ENCODE results near the gene DEPP1.

Gene DEPP1

DNA sequence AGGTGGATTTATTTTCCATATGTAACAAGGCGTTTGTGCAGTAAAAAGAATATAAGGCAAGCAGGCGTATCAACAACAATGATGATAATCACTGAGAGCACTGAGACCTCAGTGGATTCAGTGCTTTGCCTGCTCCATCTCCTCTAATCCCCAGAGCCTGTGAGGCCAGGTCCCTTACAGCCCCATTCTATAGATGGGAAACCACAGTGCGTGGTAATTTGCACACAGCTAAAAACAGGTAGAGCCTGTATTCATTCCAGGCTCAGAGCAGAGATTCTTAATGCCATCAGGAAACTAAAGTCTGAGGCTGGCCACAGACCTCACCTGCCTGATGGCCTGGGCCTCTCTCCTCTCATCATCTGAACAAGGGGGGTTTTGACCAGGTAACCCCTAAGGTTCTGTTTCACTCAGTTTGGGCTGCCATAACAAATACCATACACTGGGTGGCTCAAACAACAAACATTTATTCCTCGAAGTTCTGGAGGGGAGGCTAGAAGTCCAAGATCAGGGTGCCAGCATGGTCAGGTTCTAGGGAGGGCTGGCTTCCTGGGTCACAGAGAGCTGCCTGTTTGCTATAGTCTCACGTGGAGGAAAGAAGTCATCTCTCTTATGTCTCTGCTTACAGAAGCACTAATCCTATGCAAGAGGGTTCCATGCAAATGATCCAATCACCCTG lies 29.3 kb downstream of the DEPP1 start:
- TF ChIP-seq FOXM1 (IDR thresholded peaks at IDR 0.05; ENCODE audit: borderline replicate concordance, low read depth) (no peak), ZBTB7A (IDR thresholded peaks at IDR 0.05; ENCODE audit: low read depth) (no peak), YY1 (IDR thresholded peaks at IDR 0.05; ENCODE audit: low read depth) (no peak), RAD21 (IDR thresholded peaks at IDR 0.05; ENCODE audit: low read depth) (no peak), TCF12 (IDR thresholded peaks at IDR 0.05; ENCODE audit: low read depth) (no peak), NFIC (IDR thresholded peaks at IDR 0.05) (no peak), TEAD4 (IDR thresholded peaks at IDR 0.05) (no peak), TAF1 (IDR thresholded peaks at IDR 0.05; ENCODE audit: low read depth) (no peak), EGR1 (IDR thresholded peaks at IDR 0.05) (no peak), EP300 (IDR thresholded peaks at IDR 0.05; ENCODE audit: borderline replicate concordance) (no peak), CEBPB (IDR thresholded peaks at IDR 0.05) (no peak), CREB1 (IDR thresholded peaks at IDR 0.05; ENCODE audit: low read depth) (no peak)
- TF ChIP-seq, protein P1, sequence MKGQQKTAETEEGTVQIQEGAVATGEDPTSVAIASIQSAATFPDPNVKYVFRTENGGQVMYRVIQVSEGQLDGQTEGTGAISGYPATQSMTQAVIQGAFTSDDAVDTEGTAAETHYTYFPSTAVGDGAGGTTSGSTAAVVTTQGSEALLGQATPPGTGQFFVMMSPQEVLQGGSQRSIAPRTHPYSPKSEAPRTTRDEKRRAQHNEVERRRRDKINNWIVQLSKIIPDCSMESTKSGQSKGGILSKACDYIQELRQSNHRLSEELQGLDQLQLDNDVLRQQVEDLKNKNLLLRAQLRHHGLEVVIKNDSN (IDR thresholded peaks at IDR 0.05) = no peak
- TF ChIP-seq, protein P2, sequence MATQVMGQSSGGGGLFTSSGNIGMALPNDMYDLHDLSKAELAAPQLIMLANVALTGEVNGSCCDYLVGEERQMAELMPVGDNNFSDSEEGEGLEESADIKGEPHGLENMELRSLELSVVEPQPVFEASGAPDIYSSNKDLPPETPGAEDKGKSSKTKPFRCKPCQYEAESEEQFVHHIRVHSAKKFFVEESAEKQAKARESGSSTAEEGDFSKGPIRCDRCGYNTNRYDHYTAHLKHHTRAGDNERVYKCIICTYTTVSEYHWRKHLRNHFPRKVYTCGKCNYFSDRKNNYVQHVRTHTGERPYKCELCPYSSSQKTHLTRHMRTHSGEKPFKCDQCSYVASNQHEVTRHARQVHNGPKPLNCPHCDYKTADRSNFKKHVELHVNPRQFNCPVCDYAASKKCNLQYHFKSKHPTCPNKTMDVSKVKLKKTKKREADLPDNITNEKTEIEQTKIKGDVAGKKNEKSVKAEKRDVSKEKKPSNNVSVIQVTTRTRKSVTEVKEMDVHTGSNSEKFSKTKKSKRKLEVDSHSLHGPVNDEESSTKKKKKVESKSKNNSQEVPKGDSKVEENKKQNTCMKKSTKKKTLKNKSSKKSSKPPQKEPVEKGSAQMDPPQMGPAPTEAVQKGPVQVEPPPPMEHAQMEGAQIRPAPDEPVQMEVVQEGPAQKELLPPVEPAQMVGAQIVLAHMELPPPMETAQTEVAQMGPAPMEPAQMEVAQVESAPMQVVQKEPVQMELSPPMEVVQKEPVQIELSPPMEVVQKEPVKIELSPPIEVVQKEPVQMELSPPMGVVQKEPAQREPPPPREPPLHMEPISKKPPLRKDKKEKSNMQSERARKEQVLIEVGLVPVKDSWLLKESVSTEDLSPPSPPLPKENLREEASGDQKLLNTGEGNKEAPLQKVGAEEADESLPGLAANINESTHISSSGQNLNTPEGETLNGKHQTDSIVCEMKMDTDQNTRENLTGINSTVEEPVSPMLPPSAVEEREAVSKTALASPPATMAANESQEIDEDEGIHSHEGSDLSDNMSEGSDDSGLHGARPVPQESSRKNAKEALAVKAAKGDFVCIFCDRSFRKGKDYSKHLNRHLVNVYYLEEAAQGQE (IDR thresholded peaks at IDR 0.05; ENCODE audit: low read depth) = no peak
- TF ChIP-seq, protein P3, sequence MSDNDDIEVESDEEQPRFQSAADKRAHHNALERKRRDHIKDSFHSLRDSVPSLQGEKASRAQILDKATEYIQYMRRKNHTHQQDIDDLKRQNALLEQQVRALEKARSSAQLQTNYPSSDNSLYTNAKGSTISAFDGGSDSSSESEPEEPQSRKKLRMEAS (IDR thresholded peaks at IDR 0.05) = no peak

DNA sequence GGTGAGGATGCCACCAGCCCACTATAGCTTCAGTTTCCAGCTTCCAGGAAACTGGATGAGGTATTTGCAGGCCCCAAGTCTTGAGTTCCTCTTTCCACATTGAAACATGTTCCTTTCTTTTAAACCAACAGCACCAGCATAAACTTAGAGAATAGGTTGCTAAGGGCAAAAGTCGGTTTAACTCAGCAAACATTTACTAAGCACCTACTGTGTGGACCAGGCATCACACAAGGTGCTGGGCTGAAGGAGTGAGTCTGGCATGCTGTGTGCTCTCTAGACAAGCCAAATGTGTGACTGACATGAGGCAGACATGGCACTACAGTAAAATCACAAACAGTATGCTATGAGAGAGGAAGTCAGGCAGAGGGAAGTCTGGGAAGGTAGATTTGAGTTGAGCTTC lies 30.0 kb downstream of the DEPP1 start:
- no peak for TF ChIP-seq CEBPB (IDR thresholded peaks at IDR 0.05)
- TF ChIP-seq TCF12 (IDR thresholded peaks at IDR 0.05; ENCODE audit: low read depth) = no peak
- TF ChIP-seq, protein P3 (IDR thresholded peaks at IDR 0.05) = no peak
- no peak for TF ChIP-seq YY1 (IDR thresholded peaks at IDR 0.05; ENCODE audit: low read depth)
- no peak for TF ChIP-seq CREB1 (IDR thresholded peaks at IDR 0.05; ENCODE audit: low read depth)
- no peak for TF ChIP-seq ZBTB7A (IDR thresholded peaks at IDR 0.05; ENCODE audit: low read depth)
- TF ChIP-seq NFIC (IDR thresholded peaks at IDR 0.05) = no peak
- TF ChIP-seq EP300 (IDR thresholded peaks at IDR 0.05; ENCODE audit: borderline replicate concordance) = no peak
- no peak for TF ChIP-seq RAD21 (IDR thresholded peaks at IDR 0.05; ENCODE audit: low read depth)

DNA sequence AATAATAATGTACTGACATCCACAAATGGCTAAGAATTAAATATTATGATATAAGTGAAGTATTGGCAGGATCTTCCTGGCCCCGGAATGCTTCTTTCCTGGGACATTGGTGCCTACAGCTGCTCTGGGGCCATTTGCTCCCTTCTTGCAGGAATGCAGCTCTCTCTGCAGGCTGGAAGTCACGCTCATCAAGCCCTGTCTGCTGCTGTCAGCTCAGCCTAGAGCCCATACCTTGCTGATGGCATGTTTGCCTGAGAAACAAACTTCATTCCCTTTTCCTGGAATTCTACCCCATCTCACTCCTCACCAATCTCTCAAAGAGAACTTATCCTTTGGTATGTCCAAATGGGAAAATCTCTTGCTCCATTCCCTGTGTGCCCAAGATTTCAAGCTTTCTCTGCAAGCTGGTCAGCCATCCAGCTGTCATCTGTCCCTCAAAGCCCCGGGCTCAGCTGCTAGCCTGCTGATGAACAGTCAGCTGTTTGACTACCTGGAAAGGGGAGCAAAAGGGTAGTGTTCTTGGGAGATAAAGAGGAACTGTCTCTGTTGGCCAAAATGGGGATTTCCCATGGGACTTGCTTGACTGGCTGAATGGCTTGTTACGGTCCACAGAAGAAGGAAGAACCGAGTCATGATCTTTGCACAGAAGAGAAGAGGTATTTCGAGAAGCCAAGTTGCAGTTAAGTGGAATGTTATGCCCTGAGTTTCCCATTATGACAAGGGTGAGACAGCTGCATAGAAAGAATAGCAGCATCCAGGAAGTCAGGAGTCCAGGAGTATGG lies 31.0 kb downstream of the DEPP1 start:
- TF ChIP-seq ZBTB7A (IDR thresholded peaks at IDR 0.05; ENCODE audit: low read depth) (no peak), CREB1 (IDR thresholded peaks at IDR 0.05; ENCODE audit: low read depth) (no peak), RAD21 (IDR thresholded peaks at IDR 0.05; ENCODE audit: low read depth) (no peak), TCF12 (IDR thresholded peaks at IDR 0.05; ENCODE audit: low read depth) (no peak), FOXM1 (IDR thresholded peaks at IDR 0.05; ENCODE audit: borderline replicate concordance, low read depth) (no peak), TEAD4 (IDR thresholded peaks at IDR 0.05) (no peak)
- TF ChIP-seq, protein P2 (IDR thresholded peaks at IDR 0.05; ENCODE audit: low read depth) = no peak

DNA sequence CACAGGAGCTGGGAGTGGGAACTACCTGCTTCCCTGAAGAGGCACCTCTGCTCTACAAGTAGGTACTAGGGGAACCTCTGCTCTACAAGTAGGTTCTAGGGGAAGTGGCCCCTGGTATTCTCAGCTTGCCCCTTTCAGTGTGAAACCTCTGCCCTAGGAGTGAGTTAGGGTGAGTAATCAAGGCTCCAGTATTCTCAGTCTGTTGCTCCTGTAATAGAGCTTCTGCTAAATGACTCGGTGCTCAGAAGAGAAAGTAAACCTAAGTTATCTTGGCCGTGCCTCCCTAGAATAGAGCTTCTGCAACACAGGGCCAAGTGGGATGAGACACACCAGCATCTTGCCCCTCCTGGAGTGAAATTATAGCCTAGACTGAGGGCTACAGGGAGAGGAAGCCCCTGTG lies 32.4 kb downstream of the DEPP1 start:
- no peak for TF ChIP-seq TEAD4 (IDR thresholded peaks at IDR 0.05)
- TF ChIP-seq EGR1 (IDR thresholded peaks at IDR 0.05) = no peak
- TF ChIP-seq RAD21 (IDR thresholded peaks at IDR 0.05; ENCODE audit: low read depth) = no peak
- TF ChIP-seq, protein P1 (IDR thresholded peaks at IDR 0.05) = no peak
- no peak for TF ChIP-seq EP300 (IDR thresholded peaks at IDR 0.05; ENCODE audit: borderline replicate concordance)
- TF ChIP-seq TCF12 (IDR thresholded peaks at IDR 0.05; ENCODE audit: low read depth) = no peak
- no peak for TF ChIP-seq NFIC (IDR thresholded peaks at IDR 0.05)
- TF ChIP-seq CEBPB (IDR thresholded peaks at IDR 0.05) = no peak
- TF ChIP-seq, protein P2 (IDR thresholded peaks at IDR 0.05; ENCODE audit: low read depth) = no peak
- TF ChIP-seq FOXM1 (IDR thresholded peaks at IDR 0.05; ENCODE audit: borderline replicate concordance, low read depth) = no peak
- TF ChIP-seq YY1 (IDR thresholded peaks at IDR 0.05; ENCODE audit: low read depth) = no peak
- no peak for TF ChIP-seq CREB1 (IDR thresholded peaks at IDR 0.05; ENCODE audit: low read depth)
- TF ChIP-seq TAF1 (IDR thresholded peaks at IDR 0.05; ENCODE audit: low read depth) = no peak
- TF ChIP-seq, protein P3 (IDR thresholded peaks at IDR 0.05) = no peak
- no peak for TF ChIP-seq ZBTB7A (IDR thresholded peaks at IDR 0.05; ENCODE audit: low read depth)
